Ovary (tissue), 9 donors: Measurements from ENCODE around the gene ATXN7L3. TPM values are rescaled to one million over a fixed set of nuclear protein-coding genes. Genes with fewer than 3 reads are reported as not detected.
"Not testable (repeated sequence)": the region's sequence is repeated elsewhere in the genome, so short reads cannot be mapped to it uniquely, and the experiment has no call there.

Source experiments
- DNase-seq, 5 donors: peaks; one replicate each; pipeline ENCODE4 v3.0.0-alpha.2; 2019 to 2020
- H3K27ac ChIP-seq, 2 donors: fragments of 200-600 bp; one replicate each; pipeline versions ENCODE4 v1.5.1 to v1.8.0; 2019 to 2022
- H3K27me3 ChIP-seq: fragments of 200-600 bp; one replicate; pipeline ENCODE4 v1.8.0; 2022
- H3K36me3 ChIP-seq: fragments of 200-600 bp; sonication (generic); one replicate; pipeline ENCODE4 v1.5.1; 2019
- H3K4me1 ChIP-seq: one replicate; pipeline ENCODE4 v1.8.1; 2013; ENCODE audit warnings: mild to moderate bottlenecking, moderate library complexity; ENCODE audit not compliant: insufficient read depth
- H3K4me3 ChIP-seq: fragments of 200-600 bp; sonication (generic); one replicate; pipeline ENCODE4 v1.5.1; 2017
- H3K9me3 ChIP-seq, 2 donors: fragments of 200-600 bp in 1 of 2; sonication (generic) in 1 of 2; one replicate each; pipeline versions ENCODE4 v1.5.1 to v1.8.1; 2013 to 2019; ENCODE audit warnings: mild to moderate bottlenecking in 1 of 2, moderate library complexity in 1 of 2
- CTCF ChIP-seq, 3 donors: fragments of 450-650 bp in 2 of 3; fragments of 200-600 bp in 1 of 3; IDR thresholded peaks; one replicate each; pipeline versions ENCODE4 v1.5.1 to v1.8.0; 2016 to 2022; ENCODE audit warnings: antibody characterized with exemption in 3 of 3, mild to moderate bottlenecking in 1 of 3
- EP300 ChIP-seq: sonication (generic); formaldehyde crosslinking; IDR thresholded peaks from one replicate; pipeline ENCODE4 v1.6.1; 2017; ENCODE audit warnings: antibody characterized with exemption
- POLR2A ChIP-seq: fragments of 450-650 bp; IDR thresholded peaks from one replicate; pipeline ENCODE4 v1.6.1; 2017; ENCODE audit warnings: antibody characterized with exemption, mild to moderate bottlenecking, moderate library complexity
- WGBS, 3 donors: extraction: QIAGEN DNeasy Blood & Tissue Kit in 1 of 3; methylation state at CpG; one replicate each; pipeline versions ENCODE4 v1.1.5 to v1.1.7; 2013 to 2017; 5-methylcytosine and 5-hydroxymethylcytosine counted together
- intact Hi-C, 4 donors: fragments of 100-400 bp; cut with DNase I; formaldehyde crosslinking; loops; one replicate each; pipeline versions ENCODE4 v1.11.0 to v1.15.1; 2022 to 2023
- polyA plus RNA-seq, 2 donors: library from polyadenylated mRNA; stranded (reverse); fragments of 200-250 nt in 1 of 2; fragments of 350-450 nt in 1 of 2; fragmentation: Illumina TruSeq in 1 of 2; extraction: RNeasy Lipid Tissue Mini Kit (QIAGEN cat#74804) in 1 of 2; gene quantifications; one replicate each; pipeline ENCODE4 v1.2.3, GENCODE V29; 2013 to 2014
- total RNA-seq, 7 donors: library from RNA; depleted of rRNA in 2 of 7; stranded (reverse); fragments of >200 nt in 2 of 7; fragmentation: NEBNext Ultra II Directional in 3 of 7; extraction: Animal tissue kit (Norgen Biotek cat#: 25700) in 3 of 7; gene quantifications; one replicate each; pipeline versions ENCODE4 v1.1.0 to v1.2.4, GENCODE V29; 2016 to 2023
- donor health status: DM: no; HTN: no; CAD: no; lungs with moderate emphysema.
- donor health status: DM: no; HTN: no; CAD: no.
- donor health status: Bipolar disorder and iron deficiency.
- donor health status: DM: yes; HTN: yes; CAD: no.
- donor health status: DM: no; HTN: no; CAD: no.
- donor health status: DM: yes; HTN: yes; CAD: no.

ATXN7L3 gene
- total and polyA plus RNA-seq, 9 donors = 25.3 to 97.4 (median 54.9) TPM

- Histone ChIP-seq H3K4me3 (no peak overlapping the region), H3K9me3 (no peaks in the 10 kb centered on the region), H3K27ac (no peak overlapping the region), H3K4me1 (no peaks in the 10 kb centered on the region), H3K36me3 (no peaks in the 10 kb centered on the region), H3K27me3 (no peaks in the 10 kb centered on the region)
- intact Hi-C loops = no loop called here
- WGBS, 3 donors = 48 to 57% (median 57%) methylated on average over 6 of the region's 6 CpGs
- no peak for DNase-seq
- TF ChIP-seq CTCF (IDR thresholded peaks at IDR 0.05) = no peak
Measured at GRCh38 chr17:44241106-44241624, 41.5 kb upstream of the ATXN7L3 start.

- 91 to 93% (median 91%) methylated on average over 16 to 24 of the region's 28 CpGs for WGBS, 3 donors
- DNase-seq, H3K27ac ChIP-seq, intact Hi-C loops, H3K36me3 ChIP-seq, H3K27me3 ChIP-seq, H3K4me3 ChIP-seq, H3K4me1 ChIP-seq, H3K9me3 ChIP-seq: not testable (repeated sequence)
Measured at GRCh38 chr17:44237886-44238285, 38.2 kb upstream of the ATXN7L3 start.

- no peak for TF ChIP-seq EP300
- no peak for TF ChIP-seq POLR2A
- no peak for TF ChIP-seq CTCF (IDR thresholded peaks at IDR 0.05)
- WGBS, 3 donors = 60 to 66% (median 63%) methylated on average over 5 of the region's 5 CpGs
- Histone ChIP-seq H3K9me3 (no peaks in the 10 kb centered on the region), H3K27ac (no peak overlapping the region), H3K36me3 (no peaks in the 10 kb centered on the region), H3K27me3 (no peaks in the 10 kb centered on the region), H3K4me3 (no peak overlapping the region), H3K4me1 (no peaks in the 10 kb centered on the region)
- intact Hi-C loops = no loop called here
- DNase-seq = no peak
Measured at GRCh38 chr17:44236444-44236991, 36.8 kb upstream of the ATXN7L3 start.

GRCh38 chr17:44235583-44235936 is 35.9 kb upstream of the ATXN7L3 start:
- DNase-seq = no peak

More at GRCh38 chr17:44235583-44235936, 35.9 kb upstream of the ATXN7L3 start:
- Histone ChIP-seq H3K9me3 (no peaks in the 10 kb centered on the region), H3K36me3 (no peaks in the 10 kb centered on the region), H3K27me3 (no peaks in the 10 kb centered on the region), H3K4me1 (no peaks in the 10 kb centered on the region), H3K4me3 (no peak overlapping the region), H3K27ac (no peak overlapping the region)
- WGBS, 3 donors = 65 to 72% (median 68%) methylated on average over 5 of the region's 5 CpGs
- intact Hi-C loops = no loop called here
- no peak for TF ChIP-seq CTCF (IDR thresholded peaks at IDR 0.05)
- no peak for TF ChIP-seq POLR2A
- no peak for TF ChIP-seq EP300
